ENCODE results near the gene PEAK1. TPM values are rescaled to one million over a fixed set of nuclear protein-coding genes. Genes with fewer than 3 reads are reported as not detected.

The PEAK1 gene
- total and polyA plus RNA-seq, 10 of the 15 experiments (the other 5 are each of a cell fraction or from before 2014, with no cell fraction given) = 0.62 to 24.2 (median 11.2) TPM

DNA sequence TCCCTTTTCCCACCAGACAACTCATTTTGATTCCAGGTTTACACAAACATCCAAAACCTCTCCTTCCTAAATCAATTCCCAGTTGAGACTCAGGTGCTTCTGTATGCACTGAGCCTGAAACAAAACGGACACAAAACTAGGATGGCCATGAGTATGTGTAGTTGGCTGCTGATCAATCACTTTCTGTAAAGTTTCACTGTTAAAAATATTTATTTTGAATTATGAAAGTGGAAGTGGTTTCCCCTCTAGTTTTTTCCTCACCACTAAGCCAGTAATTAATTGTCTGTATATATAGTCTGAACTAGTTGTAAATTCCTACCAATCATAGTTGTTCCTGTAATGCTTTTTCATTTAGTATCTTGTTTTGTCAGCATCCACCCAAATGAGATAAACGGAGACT, 297.3 kb downstream of the PEAK1 start (continued):
- TF ChIP-seq FOS (IDR thresholded peaks at IDR 0.05; ENCODE audit: borderline replicate concordance, extremely low read depth, insufficient read length) (no peak), MTA2 (IDR thresholded peaks at IDR 0.05; ENCODE audit: low read depth) (peak; percentile 61; the same call in 1 of the 2 replicates), MEF2A (IDR thresholded peaks at IDR 0.05; ENCODE audit: insufficient read depth, low read depth, low read length) (0 out of 2 replicates have a peak, but pooled peaks have one; percentile 40), ETV6 (conservative IDR thresholded peaks at IDR 0.05 in 1 of 2, IDR thresholded peaks at IDR 0.05 in 1 of 2; ENCODE audit: borderline replicate concordance in 1 of 2, low read depth in 1 of 2) (peak in 1 of 2 experiments; percentile 29; a peak in 1 of 4 replicates), IKZF2 (IDR thresholded peaks at IDR 0.05) (peak in 1 of 2 experiments; percentile 28; a peak in 1 of 4 replicates), IKZF1 (conservative IDR thresholded peaks at IDR 0.05) (peak; percentile 36), ZNF24 (IDR thresholded peaks at IDR 0.05) (no peak), EP300 (IDR thresholded peaks at IDR 0.05; ENCODE audit: borderline replicate concordance in 1 of 2, control insufficient read depth in 1 of 2, low read depth in 2 of 2, low read length in 2 of 2) (0 out of 4 replicates have a peak, but pooled peaks of 1 of the 2 experiments have one; percentile 31), RUNX3 (IDR thresholded peaks at IDR 0.05; ENCODE audit: low read length) (peak; percentile 58; the same call in 1 of the 2 replicates), GATAD2B (conservative IDR thresholded peaks at IDR 0.05; ENCODE audit: low read depth) (no peak), ZNF622 (IDR thresholded peaks at IDR 0.05) (no peak)
- TF ChIP-seq, protein P1, sequence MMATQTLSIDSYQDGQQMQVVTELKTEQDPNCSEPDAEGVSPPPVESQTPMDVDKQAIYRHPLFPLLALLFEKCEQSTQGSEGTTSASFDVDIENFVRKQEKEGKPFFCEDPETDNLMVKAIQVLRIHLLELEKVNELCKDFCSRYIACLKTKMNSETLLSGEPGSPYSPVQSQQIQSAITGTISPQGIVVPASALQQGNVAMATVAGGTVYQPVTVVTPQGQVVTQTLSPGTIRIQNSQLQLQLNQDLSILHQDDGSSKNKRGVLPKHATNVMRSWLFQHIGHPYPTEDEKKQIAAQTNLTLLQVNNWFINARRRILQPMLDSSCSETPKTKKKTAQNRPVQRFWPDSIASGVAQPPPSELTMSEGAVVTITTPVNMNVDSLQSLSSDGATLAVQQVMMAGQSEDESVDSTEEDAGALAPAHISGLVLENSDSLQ (IDR thresholded peaks at IDR 0.05) = peak; percentile 23; the same call in 1 of the 2 replicates
- TF ChIP-seq, protein P2, sequence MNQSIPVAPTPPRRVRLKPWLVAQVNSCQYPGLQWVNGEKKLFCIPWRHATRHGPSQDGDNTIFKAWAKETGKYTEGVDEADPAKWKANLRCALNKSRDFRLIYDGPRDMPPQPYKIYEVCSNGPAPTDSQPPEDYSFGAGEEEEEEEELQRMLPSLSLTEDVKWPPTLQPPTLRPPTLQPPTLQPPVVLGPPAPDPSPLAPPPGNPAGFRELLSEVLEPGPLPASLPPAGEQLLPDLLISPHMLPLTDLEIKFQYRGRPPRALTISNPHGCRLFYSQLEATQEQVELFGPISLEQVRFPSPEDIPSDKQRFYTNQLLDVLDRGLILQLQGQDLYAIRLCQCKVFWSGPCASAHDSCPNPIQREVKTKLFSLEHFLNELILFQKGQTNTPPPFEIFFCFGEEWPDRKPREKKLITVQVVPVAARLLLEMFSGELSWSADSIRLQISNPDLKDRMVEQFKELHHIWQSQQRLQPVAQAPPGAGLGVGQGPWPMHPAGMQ (IDR thresholded peaks at IDR 0.05; ENCODE audit: borderline replicate concordance) = no peak

All from GM12878 (cell line).